ENCODE data around the gene RENBP. TPM values are rescaled to one million over a fixed set of nuclear protein-coding genes. Genes with fewer than 3 reads are reported as not detected.

RENBP gene
- polyA plus RNA-seq, 1 of the 3 experiments (the other 2 are of a cell fraction) = 0.90 TPM

GRCh38 chrX:153911798-153912197 lies 32.6 kb downstream of the RENBP start:
- 38% methylated on average over 6 of the region's 6 CpGs for WGBS (ENCODE audit: low lambda C conversion rate)
- Histone ChIP-seq H2AFZ (ENCODE audit: low read depth) (no peak overlapping the region), H3K9me2 (no peaks in the 10 kb centered on the region), H3K4me3 (ENCODE audit: low read depth in 2 of 2, low read length in 1 of 2) (no peak overlapping the region), H3K4me1 (ENCODE audit: control insufficient read depth in 1 of 2, insufficient read depth in 2 of 2, low read depth in 1 of 2, low read length in 1 of 2) (no peaks in the 10 kb centered on the region; a peak in 1 of 4 replicates), H4K20me1 (ENCODE audit: insufficient read depth) (no peaks in the 10 kb centered on the region; the same call in 1 of the 2 replicates), H3F3A (replicated peaks; ENCODE audit: insufficient read depth) (no peaks in the 10 kb centered on the region), H3K79me2 (ENCODE audit: insufficient read depth) (no peaks in the 10 kb centered on the region), H3K36me3 (replicated peaks in 1 of 2; ENCODE audit: control insufficient read depth in 1 of 2, insufficient read depth in 2 of 2, low read length in 1 of 2) (no peaks in the 10 kb centered on the region), H3K27ac (ENCODE audit: low read depth in 2 of 2, low read length in 1 of 2) (no peak overlapping the region), H3K27me3 (ENCODE audit: insufficient read depth) (peaks cover 63% of the 10 kb centered on the region), H3K4me2 (no peak overlapping the region), H3K9me3 (no peaks in the 10 kb centered on the region), H3K9ac (no peak overlapping the region)
- no peak for DNase-seq
- ChIA-PET POLR2A (interaction anchor here (0.8 to 2.0 kb wide), 2 partner anchors 10 to 11 kb away, joined by 4 to 9 read pairs; no protein-coding TSS in a partner anchor), CTCF (interaction anchor here (1.0 to 9.3 kb wide), 8 partner anchors 11 to 148 kb away, joined by 3 to 130 read pairs (median 5); partner anchors contain the start of genes ARHGAP4 and PLXNB3)
- TF ChIP-seq ELF1 (IDR thresholded peaks at IDR 0.05) = no peak
- no peak for TF ChIP-seq EZH2phosphoT487 (IDR thresholded peaks at IDR 0.05; ENCODE audit: borderline replicate concordance, low read depth)
- TF ChIP-seq RFX5 (IDR thresholded peaks at IDR 0.05; ENCODE audit: low read length) = no peak
- TF ChIP-seq GATA2 (CRISPR knock-in tag; IDR thresholded peaks at IDR 0.05) = no peak
- no peak for TF ChIP-seq RAD21 (IDR thresholded peaks at IDR 0.05; ENCODE audit: low read length)
- TF ChIP-seq YY1 (IDR thresholded peaks at IDR 0.05; ENCODE audit: low read depth) = no peak
- TF ChIP-seq TCF12 (IDR thresholded peaks at IDR 0.05) = no peak
- no peak for TF ChIP-seq CHD2 (IDR thresholded peaks at IDR 0.05; ENCODE audit: low read length, partially characterized antibody)
- no peak for TF ChIP-seq NFIC (IDR thresholded peaks at IDR 0.05; ENCODE audit: borderline replicate concordance)
- no peak for TF ChIP-seq JUND (IDR thresholded peaks at IDR 0.05)
- TF ChIP-seq, protein P1, sequence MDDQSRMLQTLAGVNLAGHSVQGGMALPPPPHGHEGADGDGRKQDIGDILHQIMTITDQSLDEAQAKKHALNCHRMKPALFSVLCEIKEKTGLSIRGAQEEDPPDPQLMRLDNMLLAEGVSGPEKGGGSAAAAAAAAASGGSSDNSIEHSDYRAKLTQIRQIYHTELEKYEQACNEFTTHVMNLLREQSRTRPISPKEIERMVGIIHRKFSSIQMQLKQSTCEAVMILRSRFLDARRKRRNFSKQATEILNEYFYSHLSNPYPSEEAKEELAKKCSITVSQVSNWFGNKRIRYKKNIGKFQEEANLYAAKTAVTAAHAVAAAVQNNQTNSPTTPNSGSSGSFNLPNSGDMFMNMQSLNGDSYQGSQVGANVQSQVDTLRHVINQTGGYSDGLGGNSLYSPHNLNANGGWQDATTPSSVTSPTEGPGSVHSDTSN (IDR thresholded peaks at IDR 0.05) = no peak
- TF ChIP-seq TEAD4 (IDR thresholded peaks at IDR 0.05; ENCODE audit: borderline replicate concordance, insufficient read depth) = no peak
- no peak for TF ChIP-seq MXI1 (IDR thresholded peaks at IDR 0.05; ENCODE audit: low read depth, low read length)

- Histone ChIP-seq H3K9me3 (no peaks in the 10 kb centered on the region), H4K20me1 (ENCODE audit: insufficient read depth) (no peaks in the 10 kb centered on the region; the same call in 1 of the 2 replicates), H3K4me2 (no peak overlapping the region), H3K4me1 (ENCODE audit: control insufficient read depth in 1 of 2, insufficient read depth in 2 of 2, low read depth in 1 of 2, low read length in 1 of 2) (peaks cover 0 to 3% of the 10 kb centered on the region in 2 experiments; a peak in 1 of 4 replicates), H3K36me3 (replicated peaks in 1 of 2; ENCODE audit: control insufficient read depth in 1 of 2, insufficient read depth in 2 of 2, low read length in 1 of 2) (no peaks in the 10 kb centered on the region), H3F3A (replicated peaks; ENCODE audit: insufficient read depth) (no peaks in the 10 kb centered on the region), H3K27ac (ENCODE audit: low read depth in 2 of 2, low read length in 1 of 2) (no peak overlapping the region), H3K79me2 (ENCODE audit: insufficient read depth) (no peaks in the 10 kb centered on the region), H3K27me3 (ENCODE audit: insufficient read depth) (peaks cover 76% of the 10 kb centered on the region), H2AFZ (ENCODE audit: low read depth) (no peak overlapping the region), H3K9me2 (no peaks in the 10 kb centered on the region), H3K4me3 (ENCODE audit: low read depth in 2 of 2, low read length in 1 of 2) (no peak overlapping the region), H3K9ac (no peak overlapping the region)
- DNase-seq = no peak
- 20% methylated on average over 1 of the region's 22 CpGs for WGBS (ENCODE audit: low lambda C conversion rate)
- POLR2A ChIA-PET = interaction anchor here (1.0 to 2.0 kb wide), 2 partner anchors 11 to 16 kb away, joined by 3 to 9 read pairs; partner anchors contain the start of gene ARHGAP4
- CTCF ChIA-PET = interaction anchor here (0.8 to 9.3 kb wide), 10 partner anchors 10 to 969 kb away, joined by 3 to 130 read pairs (median 4); partner anchors contain the start of genes ARHGAP4, IDH3G, PLXNB3 and SSR4
- no peak for TF ChIP-seq RFX5 (IDR thresholded peaks at IDR 0.05; ENCODE audit: low read length)
- TF ChIP-seq, protein P2, sequence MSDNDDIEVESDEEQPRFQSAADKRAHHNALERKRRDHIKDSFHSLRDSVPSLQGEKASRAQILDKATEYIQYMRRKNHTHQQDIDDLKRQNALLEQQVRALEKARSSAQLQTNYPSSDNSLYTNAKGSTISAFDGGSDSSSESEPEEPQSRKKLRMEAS (IDR thresholded peaks at IDR 0.05; ENCODE audit: low read depth) = no peak
These were observed 34.0 kb downstream of the RENBP start for GRCh38 chrX:153910446-153910845.

Measured in SK-N-SH (cell line).